CD14-positive monocyte (primary cell): ENCODE results near the gene ATP2A1. TPM values are rescaled to one million over a fixed set of nuclear protein-coding genes. Genes with fewer than 3 reads are reported as not detected.

Experiments used
- DNase-seq, 3 donors: peaks; one replicate each; pipeline ENCODE4 v3.0.0-alpha.2; 2011 to 2022
- H2AFZ ChIP-seq: 2 replicates; pipeline ENCODE4 v1.6.0; 2012; ENCODE audit warnings: mild to moderate bottlenecking, low read depth, low read length, inconsistent platforms; ENCODE audit not compliant: insufficient read depth, poor library complexity, severe bottlenecking
- H3K27ac ChIP-seq, 2 donors: 1 replicate in 1 of 2; 2 replicates in 1 of 2; pipeline ENCODE4 v1.5.1; 2012 to 2013; ENCODE audit warnings: low read length in 2 of 2, control low read depth in 1 of 2, inconsistent platforms in 1 of 2, low read depth in 1 of 2, mild to moderate bottlenecking in 1 of 2
- H3K27me3 ChIP-seq, 2 donors: one replicate each; pipeline versions ENCODE4 v1.6.0 to v1.6.1; 2011 to 2013; ENCODE audit warnings: low read length in 2 of 2; ENCODE audit not compliant: control insufficient read depth in 2 of 2, insufficient read depth in 2 of 2
- H3K36me3 ChIP-seq, 2 donors: replicated peaks in 1 of 2; 1 replicate in 1 of 2; 2 replicates in 1 of 2; pipeline versions ENCODE4 v1.5.1 to v1.6.1; 2012 to 2013; ENCODE audit warnings: low read length in 2 of 2, control low read depth in 1 of 2, inconsistent platforms in 1 of 2, mild to moderate bottlenecking in 1 of 2; ENCODE audit not compliant: insufficient read depth in 2 of 2, control insufficient read depth in 1 of 2
- H3K4me1 ChIP-seq, 2 donors: 1 replicate in 1 of 2; 2 replicates in 1 of 2; pipeline versions ENCODE4 v1.5.1 to v1.6.1; 2012 to 2013; ENCODE audit warnings: low read length in 2 of 2, control low read depth in 1 of 2, inconsistent platforms in 1 of 2, mild to moderate bottlenecking in 1 of 2, moderate library complexity in 1 of 2; ENCODE audit not compliant: insufficient read depth in 2 of 2, control insufficient read depth in 1 of 2
- H3K4me2 ChIP-seq: replicated peaks from 2 replicates; pipeline ENCODE3; 2012; ENCODE audit warnings: low read length, moderate library complexity, mild to moderate bottlenecking; ENCODE audit not compliant: poor library complexity, severe bottlenecking; ENCODE audit errors: extremely low read depth
- H3K4me3 ChIP-seq, 3 experiments: fragments of 200-600 bp in 1 of 3; sonication (generic) in 1 of 3; replicated peaks in 1 of 3; 1 replicate in 2 of 3; 2 replicates in 1 of 3; pipeline ENCODE4 v1.5.1; 2011 to 2013; ENCODE audit warnings: low read length in 3 of 3, mild to moderate bottlenecking in 3 of 3, control low read depth in 2 of 3, low read depth in 2 of 3, inconsistent platforms in 1 of 3, moderate library complexity in 1 of 3
- H3K79me2 ChIP-seq: 2 replicates; pipeline ENCODE4 v1.6.0; 2012; ENCODE audit warnings: mild to moderate bottlenecking, control low read depth, inconsistent platforms, low read length, moderate library complexity; ENCODE audit not compliant: insufficient read depth
- H3K9ac ChIP-seq: 2 replicates; pipeline ENCODE4 v1.6.0; 2017; ENCODE audit warnings: low read length, mild to moderate bottlenecking; ENCODE audit not compliant: insufficient read depth, poor library complexity, severe bottlenecking
- H3K9me3 ChIP-seq, 2 donors: replicated peaks in 1 of 2; 1 replicate in 1 of 2; 2 replicates in 1 of 2; pipeline versions ENCODE4 v1.5.1 to v1.6.1; 2012 to 2013; ENCODE audit warnings: low read length in 2 of 2, control low read depth in 1 of 2; ENCODE audit not compliant: control insufficient read depth in 1 of 2, insufficient read depth in 1 of 2
- H4K20me1 ChIP-seq: 2 replicates; pipeline ENCODE4 v1.6.0; 2012; ENCODE audit warnings: mild to moderate bottlenecking, low read length, control low read depth, moderate library complexity; ENCODE audit not compliant: insufficient read depth
- H3K27ac Mint-ChIP-seq, 7 donors: one replicate each; pipeline ENCODE4 v1.8.0; 2020; ENCODE audit warnings: mild to moderate bottlenecking in 7 of 7, mixed read lengths in 7 of 7, moderate library complexity in 6 of 7, inconsistent platforms in 2 of 7
- H3K27me3 Mint-ChIP-seq, 3 donors: one replicate each; pipeline ENCODE4 v1.8.0; 2021 to 2022; ENCODE audit warnings: low read depth in 3 of 3, mild to moderate bottlenecking in 3 of 3, mixed read lengths in 3 of 3, moderate library complexity in 3 of 3, inconsistent platforms in 1 of 3
- H3K36me3 Mint-ChIP-seq, 2 donors: one replicate each; pipeline ENCODE4 v1.8.0; 2020; ENCODE audit warnings: mixed read lengths in 2 of 2, inconsistent platforms in 1 of 2, mild to moderate bottlenecking in 1 of 2
- H3K4me1 Mint-ChIP-seq: one replicate; pipeline ENCODE4 v1.8.0; 2020; ENCODE audit warnings: mild to moderate bottlenecking, mixed read lengths
- H3K4me3 Mint-ChIP-seq, 2 donors: one replicate each; pipeline ENCODE4 v1.8.0; 2020; ENCODE audit warnings: mild to moderate bottlenecking in 2 of 2, mixed read lengths in 2 of 2, moderate library complexity in 1 of 2
- H3K9me3 Mint-ChIP-seq, 7 donors: one replicate each; pipeline ENCODE4 v1.8.0; 2020 to 2022; ENCODE audit warnings: mixed read lengths in 7 of 7, mild to moderate bottlenecking in 6 of 7, moderate library complexity in 6 of 7, inconsistent platforms in 2 of 7
- WGBS: methylation state at CpG from one replicate; pipeline ENCODE4 v1.1.5; 2013; ENCODE audit warnings: missing lambda C conversion rate; ENCODE audit not compliant: insufficient coverage; 5-methylcytosine and 5-hydroxymethylcytosine counted together
- intact Hi-C, 2 donors: fragments of 100-400 bp; cut with micrococcal nuclease; formaldehyde crosslinking; loops; one replicate each; pipeline versions ENCODE4 v1.15.0 to v1.15.1; 2023
- polyA plus RNA-seq, 3 donors: library from polyadenylated mRNA; depleted of rRNA in 1 of 3; unstranded in 2 of 3; stranded (reverse) in 1 of 3; fragments of 300-500 nt in 2 of 3; fragments of >200 nt in 1 of 3; fragmentation: Illumina TruSeq in 2 of 3; gene quantifications; 1 replicate in 2 of 3; 2 replicates in 1 of 3; pipeline ENCODE4 v1.2.3, GENCODE V29; 2012 to 2021
- TF ChIP-seq, protein P1 (sequence below): fragments of 200-600 bp; IDR thresholded peaks from one replicate; pipeline ENCODE4 v1.8.0; 2022; ENCODE audit warnings: antibody characterized with exemption, mild to moderate bottlenecking

ATP2A1 gene
- polyA plus RNA-seq, 3 donors, result 0.57 TPM; not detected in 2

- Mint-ChIP-seq H3K4me1 (peaks cover 14% of the 10 kb centered on the region), H3K27me3 (peaks cover 3 to 4% (median 4%) of the 10 kb centered on the region in 3 donors), H3K9me3 (peaks cover 0 to 3% (median 0%) of the 10 kb centered on the region in 7 donors), H3K36me3 (no peaks in the 10 kb centered on the region), H3K27ac (no peak overlapping the region), H3K4me3 (no peak overlapping the region)
- Histone ChIP-seq H4K20me1 (no peaks in the 10 kb centered on the region), H3K9ac (no peak overlapping the region), H3K4me1 (peaks cover 8 to 10% of the 10 kb centered on the region in 2 donors), H2AFZ (no peak overlapping the region), H3K27ac (no peak overlapping the region), H3K79me2 (no peaks in the 10 kb centered on the region), H3K4me2 (no peak overlapping the region), H3K9me3 (no peaks in the 10 kb centered on the region), H3K4me3 (no peak overlapping the region), H3K36me3 (no peaks in the 10 kb centered on the region), H3K27me3 (no peaks in the 10 kb centered on the region)
- DNase-seq, result no peak
- intact Hi-C loops, result no loop called here
- TF ChIP-seq, protein P1, sequence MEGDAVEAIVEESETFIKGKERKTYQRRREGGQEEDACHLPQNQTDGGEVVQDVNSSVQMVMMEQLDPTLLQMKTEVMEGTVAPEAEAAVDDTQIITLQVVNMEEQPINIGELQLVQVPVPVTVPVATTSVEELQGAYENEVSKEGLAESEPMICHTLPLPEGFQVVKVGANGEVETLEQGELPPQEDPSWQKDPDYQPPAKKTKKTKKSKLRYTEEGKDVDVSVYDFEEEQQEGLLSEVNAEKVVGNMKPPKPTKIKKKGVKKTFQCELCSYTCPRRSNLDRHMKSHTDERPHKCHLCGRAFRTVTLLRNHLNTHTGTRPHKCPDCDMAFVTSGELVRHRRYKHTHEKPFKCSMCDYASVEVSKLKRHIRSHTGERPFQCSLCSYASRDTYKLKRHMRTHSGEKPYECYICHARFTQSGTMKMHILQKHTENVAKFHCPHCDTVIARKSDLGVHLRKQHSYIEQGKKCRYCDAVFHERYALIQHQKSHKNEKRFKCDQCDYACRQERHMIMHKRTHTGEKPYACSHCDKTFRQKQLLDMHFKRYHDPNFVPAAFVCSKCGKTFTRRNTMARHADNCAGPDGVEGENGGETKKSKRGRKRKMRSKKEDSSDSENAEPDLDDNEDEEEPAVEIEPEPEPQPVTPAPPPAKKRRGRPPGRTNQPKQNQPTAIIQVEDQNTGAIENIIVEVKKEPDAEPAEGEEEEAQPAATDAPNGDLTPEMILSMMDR, result no peak
These were observed 65.0 kb downstream of the ATP2A1 start for GRCh38 chr16:28943281-28943680.

DNA sequence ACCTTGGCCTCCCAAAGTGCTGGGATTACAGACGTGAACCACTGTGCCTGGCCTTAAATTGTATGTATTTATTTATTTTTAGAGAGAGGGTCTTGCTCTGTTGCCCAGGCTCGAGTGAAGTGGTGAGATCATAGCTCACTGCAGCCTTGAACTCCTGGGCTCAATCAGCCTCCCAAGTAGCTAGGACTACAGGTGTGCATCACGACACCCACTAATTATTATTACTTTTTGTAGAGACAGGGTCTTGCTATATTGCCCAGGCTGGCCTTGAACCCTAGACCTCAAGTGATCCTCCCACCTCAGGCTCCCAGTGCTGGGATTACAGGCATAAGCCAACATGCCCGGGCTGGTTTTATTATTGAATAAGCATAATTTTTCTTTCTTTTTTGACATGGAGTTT lies 68.4 kb downstream of the ATP2A1 start:
- Histone ChIP-seq H3K27me3 (no peaks in the 10 kb centered on the region), H3K79me2 (peaks cover 9% of the 10 kb centered on the region), H3K4me3 (no peak overlapping the region), H3K27ac (no peak overlapping the region), H4K20me1 (peaks cover 3% of the 10 kb centered on the region), H3K9ac (no peak overlapping the region), H2AFZ (no peak overlapping the region), H3K9me3 (no peaks in the 10 kb centered on the region), H3K36me3 (no peaks in the 10 kb centered on the region), H3K4me2 (no peak overlapping the region), H3K4me1 (peaks cover 15 to 21% of the 10 kb centered on the region in 2 donors)
- Mint-ChIP-seq H3K4me1 (peaks cover 18% of the 10 kb centered on the region), H3K36me3 (no peaks in the 10 kb centered on the region), H3K4me3 (no peak overlapping the region), H3K27me3 (peaks cover 4 to 7% (median 4%) of the 10 kb centered on the region in 3 donors), H3K9me3 (peaks cover 0 to 2% (median 0%) of the 10 kb centered on the region in 7 donors), H3K27ac (no peak overlapping the region)
- TF ChIP-seq, protein P1, result no peak
- DNase-seq, result no peak
- intact Hi-C loops, result loop anchor here in 1 of 2 donors (5.0 kb wide), 1 partner anchor 74 kb away; no protein-coding TSS in a partner anchor
- WGBS, result 88% methylated on average over 1 of the region's 4 CpGs
